ENCODE results near the gene KLHL41. TPM values are rescaled to one million over a fixed set of nuclear protein-coding genes. Genes with fewer than 3 reads are reported as not detected.
"Not testable (repeated sequence)": the region's sequence is repeated elsewhere in the genome, so short reads cannot be mapped to it uniquely, and the experiment has no call there.

Gene KLHL41
- total RNA-seq, 1 donor from 2014 or later: not detected

DNA sequence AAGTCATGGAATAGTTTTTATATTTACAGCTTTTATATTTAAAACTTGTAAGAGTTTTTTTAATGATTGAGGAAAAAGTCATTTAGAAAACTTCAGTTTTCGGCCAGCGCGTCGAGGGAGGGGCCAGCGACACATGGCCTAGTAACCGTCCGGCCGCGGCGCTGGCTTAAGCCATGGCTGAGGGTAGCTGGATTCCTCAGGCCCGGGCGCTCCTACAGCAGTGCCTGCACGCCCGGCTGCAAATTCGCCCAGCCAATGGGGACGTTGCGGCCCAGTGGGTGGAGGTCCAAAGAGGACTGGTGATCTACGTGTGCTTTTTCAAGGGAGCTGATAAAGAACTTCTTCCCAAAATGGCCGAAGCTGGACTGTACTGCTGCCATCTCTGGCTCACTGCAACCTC, 4.9 kb upstream of the KLHL41 start:
- intact Hi-C loops (cut with micrococcal nuclease): no loop called here

DNA sequence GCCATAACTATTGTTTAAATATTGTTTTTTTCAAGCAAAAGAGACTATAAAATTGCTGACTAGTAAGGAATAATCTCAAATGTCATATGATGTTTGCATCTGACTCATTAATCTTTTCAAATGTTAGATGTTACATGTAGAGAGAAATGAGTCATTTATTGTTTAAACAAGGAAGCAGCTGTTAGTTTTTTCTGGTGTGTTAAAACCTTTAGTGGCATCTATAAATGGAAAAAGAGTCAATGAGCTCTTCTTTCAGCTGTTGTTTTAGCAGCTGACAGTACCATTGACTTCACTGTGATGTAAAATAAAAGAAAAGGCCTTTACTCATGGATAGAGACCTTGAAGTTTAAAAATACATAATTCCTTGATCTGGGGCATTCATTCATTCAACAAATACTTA, 1.8 kb upstream of the KLHL41 start:
- intact Hi-C loops (cut with micrococcal nuclease): no loop called here

DNA sequence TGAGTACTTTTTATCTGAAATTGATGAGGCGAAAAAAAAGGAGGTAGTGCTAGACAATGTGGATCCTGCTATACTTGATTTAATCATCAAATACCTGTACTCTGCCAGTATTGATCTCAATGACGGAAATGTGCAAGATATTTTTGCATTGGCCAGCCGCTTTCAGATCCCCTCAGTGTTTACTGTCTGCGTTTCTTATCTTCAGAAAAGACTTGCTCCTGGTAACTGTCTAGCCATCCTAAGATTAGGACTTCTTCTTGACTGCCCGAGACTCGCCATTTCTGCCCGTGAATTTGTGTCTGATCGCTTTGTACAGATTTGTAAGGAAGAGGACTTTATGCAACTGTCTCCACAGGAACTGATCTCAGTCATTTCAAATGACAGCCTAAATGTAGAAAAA, 453 bp downstream of the KLHL41 start:
- intact Hi-C loops (cut with micrococcal nuclease): no loop called here

GRCh38 chr2:169510496-169510895, 994 bp downstream of the KLHL41 start:
- intact Hi-C loops (cut with micrococcal nuclease): no loop called here

DNA sequence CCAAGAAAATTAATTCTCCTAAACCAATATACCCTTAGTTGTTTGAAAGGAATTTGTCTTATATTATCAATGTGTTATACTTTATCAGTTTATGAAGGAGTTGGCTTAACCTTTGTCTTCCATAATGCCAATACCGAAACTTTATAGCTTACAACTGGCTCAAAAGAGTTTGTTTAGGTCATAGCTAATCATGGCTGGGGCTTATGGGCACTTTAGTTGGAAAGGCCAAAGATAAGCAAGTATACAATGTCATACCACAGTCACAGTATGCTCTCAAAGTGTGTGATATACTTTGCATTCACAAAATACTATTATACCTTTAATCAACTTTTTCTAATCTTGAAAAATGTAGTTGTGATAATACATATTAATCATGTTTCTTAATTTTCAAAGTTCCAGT, 2.3 kb downstream of the KLHL41 start:
- intact Hi-C loops (cut with micrococcal nuclease): no loop called here

DNA sequence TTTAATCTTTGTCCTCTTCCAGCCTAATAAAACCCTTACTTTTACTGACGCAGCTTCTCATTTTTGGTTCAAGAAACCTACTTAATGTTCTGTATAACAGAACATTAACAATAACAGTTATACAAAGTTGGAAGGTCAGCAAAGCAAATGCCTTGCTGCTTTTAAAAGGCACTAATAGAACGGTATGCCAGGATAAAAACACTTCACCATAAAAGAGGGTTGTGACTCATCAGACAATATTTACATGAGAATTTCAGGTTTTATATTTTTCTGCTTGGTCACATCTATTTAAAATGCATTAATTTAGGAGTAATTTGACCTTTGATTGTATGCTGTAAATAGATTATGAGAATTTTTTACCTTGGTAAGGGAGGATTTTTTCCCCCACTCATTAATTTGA, 3.0 kb downstream of the KLHL41 start:
- intact Hi-C loops (cut with micrococcal nuclease): no loop called here

DNA sequence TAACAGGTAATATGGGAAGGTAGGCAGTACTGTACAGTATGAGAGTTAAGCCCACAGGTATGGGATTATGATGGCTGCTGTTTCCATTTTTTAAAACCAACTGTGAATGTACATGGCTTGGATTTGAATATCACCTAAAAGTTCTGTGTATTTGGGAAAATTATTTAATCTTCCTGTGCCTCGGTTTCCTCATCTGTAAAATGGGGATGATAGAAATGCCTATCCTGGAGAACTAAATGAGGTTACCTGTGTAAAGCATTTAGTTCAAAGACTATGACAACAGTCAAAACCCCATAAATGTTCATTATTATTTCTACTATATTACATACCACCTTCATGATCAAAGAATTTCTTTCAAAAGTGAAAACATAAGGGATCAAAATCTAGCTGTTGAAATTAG, 3.6 kb downstream of the KLHL41 start:
- intact Hi-C loops (cut with micrococcal nuclease): no loop called here

DNA sequence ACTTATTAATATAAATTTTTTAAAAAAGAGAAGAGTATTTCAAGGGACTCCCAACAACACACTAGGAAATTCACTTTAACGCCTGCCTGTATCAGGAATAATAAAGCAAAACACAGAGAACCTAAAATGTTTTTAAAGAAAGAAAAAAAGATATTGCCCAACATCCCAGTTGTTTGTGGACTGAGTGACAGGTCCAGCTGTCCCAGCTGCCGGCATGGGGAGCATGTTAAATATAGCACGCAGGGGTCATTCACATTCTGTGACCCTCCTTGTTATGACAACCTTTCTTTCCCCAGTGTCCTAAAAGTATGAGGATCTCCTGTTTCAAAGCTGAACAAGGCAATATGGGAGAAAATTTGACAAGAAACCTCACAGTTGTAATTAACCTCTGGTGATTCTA, 4.4 kb downstream of the KLHL41 start:
- intact Hi-C loops (cut with micrococcal nuclease): no loop called here

DNA sequence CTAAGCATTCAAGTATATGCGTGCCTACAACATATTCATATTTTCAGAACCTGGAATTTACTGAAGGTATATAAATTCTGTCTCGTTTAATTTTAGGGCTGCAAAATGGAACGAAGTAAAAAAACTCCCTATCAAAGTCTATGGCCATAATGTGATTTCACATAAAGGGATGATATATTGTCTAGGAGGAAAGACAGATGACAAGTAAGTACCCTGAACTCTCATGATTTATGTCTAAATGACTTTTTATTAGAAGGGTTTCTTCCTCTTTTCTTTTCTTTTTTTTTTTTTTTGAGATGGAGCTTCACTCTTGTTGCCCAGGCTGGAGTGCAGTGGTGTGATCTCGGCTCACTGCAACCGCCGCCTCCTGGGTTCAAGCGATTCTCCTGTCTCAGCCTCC, 5.3 kb downstream of the KLHL41 start:
- intact Hi-C loops (cut with micrococcal nuclease): not testable (repeated sequence)

DNA sequence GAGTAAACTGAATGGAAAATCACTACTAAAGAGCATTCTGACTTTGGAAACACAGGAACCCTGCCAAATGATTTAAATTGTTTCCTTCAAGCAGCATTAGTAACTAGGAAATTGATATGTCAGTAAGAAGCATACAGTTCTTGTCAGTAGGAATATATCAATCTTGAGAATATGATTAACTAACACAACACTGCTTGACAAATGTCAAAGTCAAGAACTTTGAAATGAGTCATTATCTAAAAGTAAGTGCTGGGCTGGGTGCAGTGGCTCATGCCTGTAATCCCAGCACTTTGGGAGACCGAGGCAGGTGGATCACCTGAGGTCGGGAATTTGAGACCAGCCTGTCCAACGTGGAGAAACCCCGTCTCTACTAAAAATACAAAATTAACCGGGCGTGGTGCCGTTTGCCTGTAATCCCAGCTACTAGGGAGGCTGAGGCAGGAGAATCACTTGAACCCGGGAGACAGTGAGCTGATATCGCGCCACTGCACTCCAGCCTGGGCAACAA, 7.0 kb downstream of the KLHL41 start:
- intact Hi-C loops (cut with micrococcal nuclease): not testable (repeated sequence)

DNA sequence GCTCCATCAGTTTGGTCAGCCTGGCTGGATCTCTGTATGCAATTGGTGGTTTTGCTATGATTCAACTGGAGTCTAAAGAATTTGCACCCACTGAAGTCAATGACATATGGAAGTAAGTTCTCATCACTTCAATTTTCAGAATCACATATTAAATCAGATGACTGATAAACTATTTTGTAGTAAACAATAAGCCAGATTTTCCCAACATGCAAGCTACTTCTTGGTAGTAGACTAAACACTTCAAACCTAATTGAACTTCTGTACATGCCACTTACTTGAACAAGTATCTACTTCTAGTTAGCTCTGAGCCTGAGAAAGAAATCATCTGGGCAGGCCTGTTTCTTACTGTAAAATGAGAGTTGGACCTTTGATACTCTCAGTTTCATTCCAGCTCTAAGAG, 11.4 kb downstream of the KLHL41 start:
- intact Hi-C loops (cut with micrococcal nuclease): no loop called here

DNA sequence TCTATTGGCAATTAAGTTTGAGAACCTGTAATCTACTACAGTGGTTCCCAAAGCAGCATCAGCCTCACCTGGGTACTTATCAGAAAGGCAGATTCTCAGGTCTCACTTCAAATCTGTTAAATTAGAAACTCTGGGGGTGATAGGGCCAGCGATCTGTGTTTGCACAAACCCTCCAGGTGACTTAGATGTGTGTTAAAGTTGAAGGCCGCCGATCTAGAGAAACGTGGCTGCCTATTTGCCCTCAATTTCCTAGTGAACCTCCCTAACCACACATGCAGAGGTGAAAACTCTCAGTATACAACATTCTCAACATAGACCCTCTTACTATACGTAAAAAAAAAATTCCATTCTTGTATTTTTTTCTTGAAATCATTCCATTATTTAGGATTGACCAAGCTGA, 14.2 kb downstream of the KLHL41 start:
- intact Hi-C loops (cut with micrococcal nuclease): no loop called here

- intact Hi-C loops (cut with micrococcal nuclease): no loop called here
Measured at GRCh38 chr2:169525434-169525833, 15.9 kb downstream of the KLHL41 start.

- intact Hi-C loops (cut with micrococcal nuclease): no loop called here
Measured at GRCh38 chr2:169526451-169526850, 16.9 kb downstream of the KLHL41 start.

DNA sequence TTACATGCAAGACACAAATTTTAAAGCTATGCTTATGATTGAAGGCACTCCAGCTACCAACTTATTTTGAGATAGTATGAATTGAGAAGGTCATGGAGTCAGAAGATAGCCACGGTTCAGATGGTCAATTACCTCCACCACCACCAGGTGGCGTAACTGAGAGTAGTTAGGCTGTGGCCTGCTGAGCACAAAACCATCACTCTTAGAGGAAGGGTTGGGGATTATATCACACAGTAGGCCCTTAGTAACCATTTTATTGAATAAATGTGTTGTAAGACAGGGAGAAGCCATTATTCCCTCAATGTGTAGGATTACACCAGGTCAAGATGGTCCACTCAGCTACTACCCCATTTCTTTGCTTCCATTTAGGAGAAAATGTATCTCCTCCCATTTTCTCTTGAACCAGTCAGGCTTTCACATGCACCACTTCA, 18.8 kb downstream of the KLHL41 start:
- intact Hi-C loops (cut with micrococcal nuclease): loop anchor here (1.0 to 2.0 kb wide), 6 partner anchors 45 to 400 kb away; partner anchors contain the start of genes BBS5, CFAP210, FASTKD1 and PHOSPHO2

- intact Hi-C loops (cut with micrococcal nuclease): not testable (repeated sequence)
Measured at GRCh38 chr2:169539460-169539859, 30.0 kb downstream of the KLHL41 start.

DNA sequence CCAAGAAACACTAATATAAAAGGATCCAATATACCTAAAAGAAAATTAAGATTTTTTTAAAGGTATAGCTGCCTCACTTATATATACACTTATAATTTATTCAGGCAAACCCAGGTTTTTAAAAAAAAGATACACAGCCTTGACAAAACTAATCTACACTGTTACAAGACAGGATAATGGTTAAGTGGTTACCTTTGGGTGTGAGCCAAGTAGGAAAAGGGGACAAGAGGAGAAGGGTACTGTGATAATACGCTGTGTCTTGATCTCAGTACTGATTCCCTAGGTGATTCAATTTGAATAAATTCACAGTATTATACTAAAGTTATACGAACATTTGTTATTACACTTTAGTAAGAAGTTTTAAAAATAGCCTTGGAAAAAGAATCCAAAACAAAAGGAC, 30.6 kb downstream of the KLHL41 start:
- intact Hi-C loops (cut with micrococcal nuclease): no loop called here

DNA sequence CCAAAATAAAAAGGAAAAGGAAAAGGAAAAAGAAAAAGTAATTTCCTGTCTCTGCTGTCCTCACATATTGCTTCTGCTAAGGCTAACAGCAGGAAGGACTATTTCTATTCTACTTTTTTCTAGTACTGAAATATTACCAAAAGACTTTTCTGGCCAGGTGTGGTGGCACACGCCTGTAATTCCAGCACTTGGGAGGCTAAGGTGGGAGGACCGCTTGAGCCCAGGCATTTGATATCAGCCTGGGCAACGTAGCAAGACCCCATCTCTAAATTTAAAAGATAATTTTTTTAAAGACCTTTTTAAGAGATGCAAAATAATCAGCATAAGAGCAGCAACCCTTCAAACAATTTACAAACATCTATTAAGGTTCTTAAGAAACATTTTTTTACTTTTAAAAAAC, 32.9 kb downstream of the KLHL41 start:
- intact Hi-C loops (cut with micrococcal nuclease): no loop called here

DNA sequence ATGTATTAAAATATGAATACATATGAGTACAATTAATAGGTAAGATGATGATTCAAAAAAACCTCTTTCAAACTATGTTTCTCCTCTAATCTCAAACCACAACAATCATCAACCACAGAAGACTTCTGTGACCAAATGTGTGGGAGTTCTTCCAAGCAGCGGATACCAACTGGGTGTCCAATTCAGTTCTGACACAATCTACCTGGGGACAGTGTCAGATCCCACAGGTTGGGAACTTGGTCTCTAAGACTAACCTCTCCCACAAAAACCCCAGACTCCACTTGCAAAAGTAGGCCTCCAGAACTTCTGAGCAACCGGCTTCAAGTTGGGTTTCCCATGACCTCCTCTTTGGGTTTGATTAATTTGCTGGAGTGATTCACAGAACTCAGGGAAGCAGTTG, 37.3 kb downstream of the KLHL41 start:
- intact Hi-C loops (cut with micrococcal nuclease): no loop called here

DNA sequence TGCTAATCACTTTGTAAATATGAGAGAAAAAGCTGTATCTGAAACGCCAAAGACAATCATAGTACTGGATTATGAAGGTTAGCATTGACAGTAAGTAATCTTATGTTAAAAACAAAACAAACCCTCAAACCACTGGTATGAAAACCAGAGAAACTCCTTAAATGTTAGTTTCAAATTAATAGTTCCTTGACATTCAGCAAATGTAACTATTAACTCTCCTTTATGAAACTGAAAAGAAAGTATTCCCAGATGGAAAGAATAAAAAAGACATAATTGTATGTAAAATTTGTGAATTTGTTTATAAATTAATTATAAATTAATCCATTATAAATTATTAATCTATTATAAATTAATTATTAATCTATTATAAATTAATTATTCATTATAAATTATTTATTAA, 51.9 kb downstream of the KLHL41 start:
- intact Hi-C loops (cut with micrococcal nuclease): no loop called here

GRCh38 chr2:169562084-169562483, 52.6 kb downstream of the KLHL41 start:
- intact Hi-C loops (cut with micrococcal nuclease): loop anchor here (2.0 kb wide), 1 partner anchor 585 kb away; no protein-coding TSS in a partner anchor

- intact Hi-C loops (cut with micrococcal nuclease): loop anchor here (2.0 kb wide), 1 partner anchor 586 kb away; no protein-coding TSS in a partner anchor
Measured at GRCh38 chr2:169562519-169562918, 53.0 kb downstream of the KLHL41 start.

DNA sequence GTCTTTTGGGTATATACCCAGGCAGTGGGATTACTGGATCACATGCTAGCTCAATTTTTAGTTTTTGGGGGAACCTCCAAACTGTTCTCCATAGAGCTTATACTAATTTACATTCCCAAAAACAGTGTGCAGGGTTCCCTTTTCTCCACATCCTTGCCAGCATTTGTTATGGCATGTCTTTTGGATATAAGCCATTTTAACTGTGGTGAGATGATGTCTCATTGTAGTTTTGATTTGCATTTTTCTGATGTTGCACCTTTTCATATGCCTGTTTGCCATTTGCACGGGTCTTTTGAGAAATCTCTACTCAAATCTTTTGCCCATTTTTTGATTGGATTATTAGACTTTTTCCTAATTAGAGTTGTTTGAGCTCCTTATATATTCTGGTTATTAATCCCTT, 56.2 kb downstream of the KLHL41 start:
- intact Hi-C loops (cut with micrococcal nuclease): no loop called here

DNA sequence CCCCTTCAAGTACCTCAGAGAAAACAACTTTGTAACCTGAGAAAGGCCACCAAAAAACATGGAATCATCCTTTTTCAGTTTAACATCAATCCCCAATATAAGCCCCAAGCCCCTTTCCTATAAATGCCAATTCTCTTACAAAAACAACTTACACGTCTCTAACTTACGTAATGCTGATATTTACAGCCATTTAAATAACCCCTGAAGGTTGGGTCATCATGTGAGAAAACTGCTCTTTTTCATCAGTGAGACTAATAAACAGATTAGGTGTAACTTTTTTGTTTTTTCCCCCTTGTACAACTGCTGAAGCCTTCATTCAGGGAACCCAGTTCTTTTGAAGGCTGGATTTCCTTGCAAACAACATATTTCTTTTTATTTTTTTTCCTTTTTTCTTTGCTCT, 60.4 kb downstream of the KLHL41 start:
- intact Hi-C loops (cut with micrococcal nuclease): loop anchor here (5.0 kb wide), 2 partner anchors 208 to 1592 kb away; partner anchors contain the start of genes LRP2 and TLK1
